Testis (tissue), 5 donors: ENCODE data around the gene ZSCAN1. TPM values are rescaled to one million over a fixed set of nuclear protein-coding genes. Genes with fewer than 3 reads are reported as not detected.

Source experiments
- DNase-seq: peaks from one replicate; pipeline ENCODE4 v3.0.0-alpha.2; 2019
- H3K27ac ChIP-seq, 2 donors: fragments of 200-600 bp; sonication (generic); one replicate each; pipeline ENCODE4 v1.5.1; 2019
- H3K27me3 ChIP-seq: fragments of 200-600 bp; sonication (generic); one replicate; pipeline ENCODE4 v1.5.1; 2019
- H3K36me3 ChIP-seq: fragments of 200-600 bp; sonication (generic); one replicate; pipeline ENCODE4 v1.5.1; 2017; ENCODE audit warnings: low read depth; ENCODE audit errors: missing control alignments
- H3K4me1 ChIP-seq: fragments of 200-600 bp; sonication (generic); one replicate; pipeline ENCODE4 v1.5.1; 2019
- H3K4me3 ChIP-seq, 2 donors: fragments of 200-600 bp; sonication (generic); one replicate each; pipeline ENCODE4 v1.5.1; 2017 to 2019
- H3K9me3 ChIP-seq: fragments of 200-600 bp; sonication (generic); one replicate; pipeline ENCODE4 v1.5.1; 2017
- CTCF ChIP-seq, 3 experiments: fragments of 450-650 bp in 2 of 3; fragments of 200-600 bp in 1 of 3; sonication (generic) in 1 of 3; IDR thresholded peaks; one replicate each; pipeline ENCODE4 v1.5.1; 2016 to 2019; ENCODE audit warnings: antibody characterized with exemption in 3 of 3, mild to moderate bottlenecking in 2 of 3, moderate library complexity in 1 of 3
- POLR2A ChIP-seq: fragments of 450-650 bp; IDR thresholded peaks from one replicate; pipeline ENCODE4 v1.6.1; 2017; ENCODE audit warnings: antibody characterized with exemption, mild to moderate bottlenecking, moderate library complexity
- WGBS, 2 donors: methylation state at CpG; one replicate each; pipeline ENCODE4 v1.1.5; 2018; 5-methylcytosine and 5-hydroxymethylcytosine counted together
- intact Hi-C: fragments of 100-400 bp; cut with DNase I; formaldehyde crosslinking; loops from one replicate; pipeline ENCODE4 v1.15.1; 2023; ENCODE audit warnings: low total_unique reads
- long read RNA-seq, 2 donors: transcript quantifications; one replicate each; lab custom pipeline, GENCODE V29; 2026
- polyA plus RNA-seq: library from polyadenylated mRNA; stranded (reverse); fragments of 350-450 nt; fragmentation: Illumina TruSeq; extraction: RNeasy Lipid Tissue Mini Kit (QIAGEN cat#74804); gene quantifications from one replicate; pipeline ENCODE4 v1.2.3, GENCODE V29; 2014; ENCODE audit warnings: low read depth, low replicate concordance; ENCODE audit not compliant: insufficient read depth
- total RNA-seq, 2 donors: library from RNA; depleted of rRNA; stranded (reverse); fragments of >200 nt; gene quantifications; one replicate each; pipeline ENCODE4 v1.2.3, GENCODE V29; 2016

ZSCAN1 gene
- total RNA-seq (1 to 10 TPM; 5.9 to 6.5 TPM), polyA plus RNA-seq (8.0 TPM)
- long read RNA-seq, donor 1, partial matches to known transcripts: 5 of 5 reads
- long read RNA-seq, donor 1, other reads (novel, unspliced or antisense): 0 of 5 reads
- long read RNA-seq, donor 2, partial matches to known transcripts: 0 of 2 reads
- long read RNA-seq, donor 2, other reads (novel, unspliced or antisense): 0 of 2 reads

- intact Hi-C loops: no loop called here
- no peaks in the 10 kb centered on the region for H3K9me3 ChIP-seq
- peak; percentile 57 for TF ChIP-seq POLR2A
- peak in 1 of 3 experiments; percentile 1 for TF ChIP-seq CTCF (IDR thresholded peaks at IDR 0.05)
- H3K4me1 ChIP-seq: no peaks in the 10 kb centered on the region
- H3K4me3 ChIP-seq: peak within 1 kb of the TSS; percentile 53 to 59
- H3K36me3 ChIP-seq: no peaks in the 10 kb centered on the region
- no peaks in the 10 kb centered on the region for H3K27me3 ChIP-seq
- WGBS, 2 donors: 0% methylated on average over 5 to 25 of the region's 101 CpGs
- no peak within 1 kb of the TSS for H3K27ac ChIP-seq
- peak; percentile 97 for DNase-seq
Measured at GRCh38 chr19:58033741-58034476, at the start of gene ZSCAN1. Gene ZSCAN1 (plus strand): TSS chr19:58034025. CDS start chr19:58037837, 3,812 bp downstream.

- 0 to 100% methylated on average over 1 of the region's 1 CpG for WGBS, 2 donors
- H3K27ac ChIP-seq: no peak overlapping the region
- H3K36me3 ChIP-seq: no peaks in the 10 kb centered on the region
- TF ChIP-seq CTCF (IDR thresholded peaks at IDR 0.05) (no peak), POLR2A (no peak)
- no peaks in the 10 kb centered on the region for H3K4me1 ChIP-seq
- H3K9me3 ChIP-seq: no peaks in the 10 kb centered on the region
- intact Hi-C loops: no loop called here
- H3K27me3 ChIP-seq: no peaks in the 10 kb centered on the region
- DNase-seq: no peak
- no peak overlapping the region for H3K4me3 ChIP-seq
Measured at GRCh38 chr19:57992841-57993240, 41.0 kb upstream of the ZSCAN1 start.

- H3K9me3 ChIP-seq: no peaks in the 10 kb centered on the region
- no peak overlapping the region for H3K27ac ChIP-seq
- WGBS, 2 donors: 88 to 93% methylated on average over 4 of the region's 4 CpGs
- TF ChIP-seq CTCF (IDR thresholded peaks at IDR 0.05): no peak
- no peak for TF ChIP-seq POLR2A
- H3K4me1 ChIP-seq: peaks cover 14% of the 10 kb centered on the region
- intact Hi-C loops: no loop called here
- H3K4me3 ChIP-seq: no peak overlapping the region
- no peaks in the 10 kb centered on the region for H3K27me3 ChIP-seq
- DNase-seq: no peak
- no peaks in the 10 kb centered on the region for H3K36me3 ChIP-seq
Measured at GRCh38 chr19:58000677-58001076, 33.1 kb upstream of the ZSCAN1 start.

DNA sequence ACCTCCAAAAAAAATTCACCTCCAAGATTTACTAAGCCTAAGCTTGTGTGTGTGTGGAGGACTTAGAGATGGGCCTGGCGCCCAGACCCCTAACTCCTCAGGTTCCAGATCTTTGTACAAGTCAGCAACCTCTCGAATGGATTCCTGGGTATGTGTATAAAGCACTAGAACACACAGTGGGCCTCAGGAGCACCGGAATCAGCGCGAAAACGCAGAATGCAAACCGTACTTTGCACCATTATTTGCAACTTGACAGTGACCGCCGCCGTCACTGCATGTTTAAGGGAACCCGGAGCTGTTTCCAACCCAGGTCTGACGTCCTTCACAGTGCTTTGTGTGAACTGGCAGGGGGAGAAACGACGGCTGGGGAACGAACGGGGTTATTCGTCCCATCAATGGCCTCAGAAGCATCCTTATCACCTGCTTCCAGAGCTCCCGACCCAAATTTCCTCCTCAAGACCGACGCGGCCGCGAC is 31.9 kb upstream of the ZSCAN1 start:
- Histone ChIP-seq H3K27me3 (no peaks in the 10 kb centered on the region), H3K9me3 (no peaks in the 10 kb centered on the region), H3K4me3 (peak overlapping the region; percentile 90 to 98), H3K27ac (peak overlapping the region; percentile 87 to 89), H3K4me1 (peaks cover 14% of the 10 kb centered on the region), H3K36me3 (no peaks in the 10 kb centered on the region)
- intact Hi-C loops: no loop called here
- TF ChIP-seq CTCF (IDR thresholded peaks at IDR 0.05): no peak
- WGBS, 2 donors: 2 to 4% methylated on average over 13 to 23 of the region's 23 CpGs
- no peak for DNase-seq
